ENCODE data around the gene ABR.

GRCh38 chr17:1043601-1044251 lies 136.1 kb downstream of the ABR start:
- TF ChIP-seq EZH2phosphoT487 (IDR thresholded peaks at IDR 0.05; ENCODE audit: low read depth) (no peak), CTCF (IDR thresholded peaks at IDR 0.05; ENCODE audit: low read depth, low read length) (no peak)

Data from OCI-LY3 (cell line).